NCI-H526 (cell line): Measurements from ENCODE around the gene TEAD1.
A peak's percentile ranks its signal among the peaks of the same experiment; 100 is the strongest.

ENCODE experiments used
- DNase-seq, 2 experiments: peaks; one replicate each; lab custom pipeline; 2025; lab: John Stamatoyannopoulos, UW

The TEAD1 gene

DNA sequence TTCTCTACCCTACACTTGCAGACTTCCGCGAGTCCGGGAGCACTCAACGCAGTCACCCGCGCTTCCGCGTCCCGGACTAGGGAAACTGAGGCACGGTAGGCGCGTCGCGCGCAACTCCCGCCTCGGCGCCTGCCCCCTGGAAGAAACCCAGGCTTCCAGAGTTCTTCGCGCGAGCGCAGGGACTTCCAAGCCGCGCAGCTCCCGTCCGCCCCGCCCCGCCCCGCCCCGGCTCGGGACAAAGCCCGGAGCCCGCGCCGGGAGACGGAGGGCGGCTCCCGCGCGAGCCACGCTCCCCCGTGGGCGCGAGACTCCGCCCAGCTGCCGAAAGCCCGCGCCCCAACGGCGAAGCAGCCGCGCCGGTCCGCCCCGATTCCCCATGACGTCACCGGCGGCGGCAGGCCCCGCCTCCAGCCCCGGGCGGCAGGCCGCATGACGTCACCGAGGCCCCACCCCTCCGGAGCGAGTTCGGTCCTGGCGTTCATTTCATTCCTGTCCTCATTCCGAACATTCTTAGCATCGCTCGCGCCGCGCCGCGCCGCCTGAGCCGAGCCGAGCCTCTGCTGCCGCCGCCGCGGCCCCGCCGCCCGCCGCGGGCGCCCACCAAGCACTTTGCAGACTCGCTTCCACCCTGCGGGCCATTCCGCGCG is at the start of gene TEAD1:
TEAD1 (plus strand) TSS at position 498 of the 647 bp plus-strand sequence.
- DNase-seq: peak; percentile 54 to 95

GRCh38 chr11:12624595-12624994 is 49.6 kb upstream of the TEAD1 start:
- no peak for DNase-seq

DNA sequence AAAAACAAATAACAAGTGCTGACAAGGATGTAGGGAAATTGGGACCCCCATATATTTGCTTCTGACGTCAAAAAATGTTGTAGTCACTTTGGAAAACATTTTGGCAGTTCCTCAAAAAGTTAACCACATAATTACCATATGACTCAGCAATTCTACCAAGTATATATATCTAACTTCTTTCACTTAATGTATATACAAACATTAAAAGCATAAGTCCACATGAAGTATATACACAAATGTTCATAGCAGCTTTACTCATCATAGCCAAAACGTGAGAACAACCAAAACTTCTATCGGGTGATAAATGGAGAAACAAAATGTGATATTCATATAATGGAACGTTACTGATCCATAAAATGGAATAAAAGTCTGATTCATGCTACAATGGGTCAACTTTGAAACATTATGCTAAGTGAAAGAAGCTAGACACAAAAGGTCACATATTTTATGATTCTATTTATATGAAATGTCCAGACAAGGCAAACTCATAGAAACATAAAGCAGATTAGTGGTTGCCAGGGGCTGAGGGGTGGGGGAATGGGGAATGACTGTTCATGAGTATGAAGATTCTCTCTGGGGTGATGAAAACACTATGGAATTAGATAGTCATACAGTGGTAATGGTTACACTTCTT is 48.7 kb upstream of the TEAD1 start:
- DNase-seq: no peak

DNA sequence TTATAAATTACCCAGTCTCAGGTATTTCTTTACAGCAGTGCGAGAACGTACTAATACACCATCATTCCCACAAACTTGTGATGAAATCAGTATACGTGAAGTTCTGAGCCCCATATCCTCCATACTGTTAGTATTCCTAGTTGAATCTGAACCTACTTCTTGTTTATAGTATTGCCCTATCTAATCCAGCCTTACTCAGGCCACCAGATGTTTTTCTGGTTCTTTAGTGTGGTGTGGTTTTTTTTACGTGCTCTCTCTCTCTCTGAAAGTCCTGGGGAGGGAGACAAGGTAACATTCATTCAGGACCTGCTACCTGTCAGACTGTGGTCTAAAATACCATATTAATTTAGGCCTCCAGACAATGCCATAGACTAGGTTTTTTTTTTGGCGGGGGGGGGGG is 47.6 kb upstream of the TEAD1 start:
- DNase-seq: no peak

GRCh38 chr11:12628314-12628713 is 45.9 kb upstream of the TEAD1 start:
- no peak for DNase-seq

DNA sequence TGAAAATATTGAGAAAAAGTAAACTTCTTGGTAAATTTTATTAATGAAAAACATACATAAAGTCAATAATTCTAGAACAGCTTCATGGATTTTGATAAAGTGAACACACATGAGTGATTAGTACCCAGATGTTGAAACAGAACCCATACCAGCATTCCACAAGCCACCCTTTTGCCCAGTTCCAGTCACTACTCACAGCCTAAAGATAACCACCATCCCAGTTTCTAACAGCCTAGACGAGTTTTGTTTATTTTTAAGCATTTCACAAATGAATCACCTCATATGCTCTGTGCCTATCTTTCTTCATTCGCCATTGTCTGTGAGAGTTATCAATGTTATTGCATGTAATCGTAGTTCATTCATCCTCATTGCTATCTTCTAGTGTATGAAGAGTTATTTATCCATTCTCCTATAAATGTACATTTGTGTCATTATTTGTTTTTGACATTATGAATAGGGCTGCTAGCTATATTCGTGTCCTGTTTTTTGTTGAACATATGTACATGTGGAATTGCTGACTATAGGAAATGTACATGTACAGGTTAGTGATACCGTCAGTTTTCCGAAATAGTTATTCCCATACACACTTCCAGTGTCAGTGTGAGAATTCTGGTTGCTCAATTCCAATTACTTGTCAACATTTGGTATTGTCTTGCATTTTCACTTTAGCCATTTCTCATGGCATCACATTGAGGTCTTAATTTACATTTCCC is 44.5 kb upstream of the TEAD1 start:
- DNase-seq: no peak

DNA sequence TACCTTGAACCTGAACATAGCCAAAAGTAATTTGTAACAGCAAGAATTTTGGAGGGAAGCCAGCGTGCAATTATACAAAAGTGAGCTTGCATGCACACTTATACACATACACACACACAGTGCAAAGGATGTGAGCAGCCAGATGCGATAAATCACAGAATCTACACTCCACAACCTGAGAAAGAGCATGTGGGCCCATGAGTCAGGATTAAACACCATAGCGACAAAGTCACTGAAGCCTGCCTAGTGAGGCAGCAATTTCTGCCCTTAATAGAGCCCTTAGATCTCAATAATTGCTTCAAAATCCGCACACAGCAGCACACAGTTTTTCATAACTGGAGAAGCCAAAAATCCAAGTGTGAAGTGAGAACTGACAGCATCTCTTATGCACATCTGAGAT is 42.6 kb upstream of the TEAD1 start:
- no peak for DNase-seq

DNA sequence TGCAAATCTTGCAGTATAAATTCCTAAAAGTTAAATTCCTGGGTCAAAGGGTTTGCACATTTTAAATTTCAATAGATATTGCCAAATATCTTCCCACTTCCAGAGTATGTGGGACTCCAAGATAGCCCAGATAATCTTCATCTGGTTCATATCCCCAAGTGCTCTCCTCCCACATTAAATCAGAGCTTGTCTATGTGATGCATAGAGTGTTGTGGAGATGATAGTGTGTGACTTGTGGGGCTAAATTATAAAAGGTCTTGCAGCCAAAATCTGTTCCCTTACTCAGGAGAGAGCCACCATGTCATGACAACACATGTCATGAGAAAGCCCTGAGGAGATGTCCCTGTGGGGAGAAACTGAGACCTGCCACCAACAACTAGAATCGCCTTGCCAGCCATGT is 39.9 kb upstream of the TEAD1 start:
- DNase-seq: no peak

GRCh38 chr11:12636871-12637410 is 37.3 kb upstream of the TEAD1 start:
- no peak for DNase-seq

- DNase-seq: no peak
Observed at GRCh38 chr11:12639388-12639787, 34.8 kb upstream of the TEAD1 start.

DNA sequence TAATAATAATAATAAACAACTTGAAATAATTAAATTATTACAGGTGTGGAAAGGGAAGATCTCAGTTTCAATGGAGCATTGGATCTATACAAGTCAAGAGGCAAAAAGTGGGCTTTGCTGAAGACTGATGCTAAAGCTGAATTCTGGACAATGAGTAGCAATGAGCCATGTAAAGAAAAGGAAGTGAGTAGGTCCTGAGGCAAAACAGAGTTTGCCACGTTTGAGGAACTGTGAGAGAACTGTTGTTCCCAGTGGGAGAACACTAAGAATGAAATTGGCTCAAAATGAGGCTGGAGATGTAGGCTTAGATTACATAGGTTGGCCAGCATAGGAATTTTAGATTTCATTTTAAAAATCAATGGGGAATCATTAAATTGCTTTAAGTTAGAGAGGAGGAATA is 33.9 kb upstream of the TEAD1 start:
- no peak for DNase-seq

GRCh38 chr11:12640926-12641849 is 33.0 kb upstream of the TEAD1 start:
- no peak for DNase-seq

GRCh38 chr11:12642040-12642439 is 32.2 kb upstream of the TEAD1 start:
- DNase-seq: no peak

DNA sequence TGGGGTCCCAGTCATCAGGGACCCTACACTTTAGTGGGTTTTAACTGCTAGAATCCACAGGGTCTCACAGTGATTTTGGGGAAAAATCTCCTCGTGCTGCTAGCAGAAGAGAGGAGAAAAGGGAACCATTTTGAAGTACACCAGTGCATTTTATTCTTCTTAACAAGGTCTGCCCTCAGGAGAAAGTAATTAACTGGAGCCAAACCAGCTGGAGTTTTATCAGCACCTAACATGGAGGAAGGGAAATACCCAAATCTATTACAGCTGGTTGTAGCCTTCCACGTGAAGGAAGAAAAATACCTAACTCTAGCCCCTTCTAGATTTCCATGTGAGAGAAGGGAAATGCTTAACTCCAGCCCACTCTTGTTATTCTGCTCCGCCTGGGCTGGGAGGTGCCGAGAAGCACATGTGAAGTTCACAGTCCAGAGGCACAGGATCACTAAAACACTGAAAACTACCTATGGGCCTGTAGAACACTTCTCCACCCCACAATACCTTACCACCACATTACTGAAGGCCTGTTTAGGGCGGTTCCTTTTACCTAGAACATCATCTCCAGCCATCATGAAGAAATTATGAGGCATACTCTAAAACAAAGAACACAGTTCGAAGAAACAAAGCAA is 31.3 kb upstream of the TEAD1 start:
- no peak for DNase-seq

- DNase-seq: no peak
Observed at GRCh38 chr11:12646478-12646877, 27.7 kb upstream of the TEAD1 start.

GRCh38 chr11:12653729-12654128 is 20.5 kb upstream of the TEAD1 start:
- DNase-seq: no peak

GRCh38 chr11:12655842-12656241 is 18.4 kb upstream of the TEAD1 start:
- DNase-seq: no peak

GRCh38 chr11:12657336-12657735 is 16.9 kb upstream of the TEAD1 start:
- no peak for DNase-seq

DNA sequence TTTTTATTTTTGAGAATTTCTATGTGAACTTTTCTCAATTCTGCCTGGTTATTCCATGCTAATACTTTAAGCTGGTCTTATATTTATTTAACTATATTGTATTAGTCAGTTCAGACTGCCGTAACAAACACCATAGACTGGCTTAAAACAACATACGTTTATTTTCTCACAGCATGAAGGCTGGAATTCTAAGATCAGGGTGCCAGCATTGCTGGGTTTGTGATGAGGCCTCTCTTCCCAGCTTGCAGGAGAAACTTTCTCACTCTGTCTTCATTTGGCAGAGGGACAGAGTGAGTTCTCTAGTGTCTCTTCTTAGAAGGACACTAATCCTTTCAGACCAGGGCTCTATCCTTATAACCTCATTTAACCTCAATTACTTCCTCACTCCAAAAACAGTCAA is 16.2 kb upstream of the TEAD1 start:
- no peak for DNase-seq

DNA sequence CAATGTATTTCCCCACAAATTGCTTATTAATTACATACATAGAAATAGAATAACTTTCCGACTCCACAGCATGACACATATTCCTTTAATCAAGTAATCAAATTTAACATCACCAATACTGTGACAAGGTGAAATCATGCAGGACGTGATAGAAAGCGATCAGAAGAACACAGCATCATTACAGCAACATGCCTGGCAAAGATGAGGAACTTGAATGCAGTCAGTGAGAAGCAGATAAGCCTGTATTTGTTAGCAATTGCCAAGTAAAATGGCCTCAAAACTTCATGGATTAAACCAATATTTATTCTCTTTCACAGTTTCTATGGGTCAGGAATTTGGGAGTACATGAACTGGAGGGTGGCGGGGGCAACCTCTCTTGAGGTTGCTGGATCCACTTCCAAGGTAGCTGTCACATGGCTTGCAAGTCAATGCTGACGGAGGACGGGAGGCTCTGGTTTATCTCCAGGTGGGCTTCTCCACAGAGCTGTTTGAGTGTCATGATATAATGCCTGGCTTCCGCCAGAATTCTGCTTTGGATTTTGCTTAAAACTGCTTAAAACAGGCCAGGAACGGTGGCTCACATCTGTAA is 12.0 kb upstream of the TEAD1 start:
- DNase-seq: no peak

GRCh38 chr11:12664385-12664784 is 9.8 kb upstream of the TEAD1 start:
- peak; percentile 18 to 50 for DNase-seq
